Mucosa of stomach (tissue), 1 donor: ENCODE data around the gene ALK.

Source experiments
- H3K27me3 ChIP-seq: one replicate; pipeline ENCODE4 v1.7.0; 2013; ENCODE audit warnings: mild to moderate bottlenecking, low read length; ENCODE audit not compliant: control insufficient read depth, insufficient read depth
- H3K36me3 ChIP-seq: one replicate; pipeline ENCODE4 v1.7.0; 2013; ENCODE audit warnings: low read length; ENCODE audit not compliant: control insufficient read depth, insufficient read depth
- H3K4me1 ChIP-seq: one replicate; pipeline ENCODE4 v1.7.0; 2013; ENCODE audit warnings: mild to moderate bottlenecking, low read length; ENCODE audit not compliant: control insufficient read depth, insufficient read depth
- H3K4me3 ChIP-seq: one replicate; pipeline ENCODE4 v1.7.0; 2013; ENCODE audit warnings: low read length
- H3K9ac ChIP-seq: one replicate; pipeline ENCODE4 v1.7.0; 2013; ENCODE audit warnings: mild to moderate bottlenecking, low read length, moderate library complexity
- H3K9me3 ChIP-seq: one replicate; pipeline ENCODE4 v1.7.0; 2013; ENCODE audit warnings: mild to moderate bottlenecking, low read length, moderate library complexity; ENCODE audit not compliant: control insufficient read depth
- donor health status: Pancreatic carcinoma.

ALK gene

GRCh38 chr2:29222381-29223179 is 698.8 kb downstream of the ALK start:
- Histone ChIP-seq H3K27me3 (peaks cover 9% of the 10 kb centered on the region), H3K9ac (no peak overlapping the region), H3K4me1 (no peaks in the 10 kb centered on the region), H3K36me3 (no peaks in the 10 kb centered on the region), H3K4me3 (no peak overlapping the region), H3K9me3 (no peaks in the 10 kb centered on the region)

GRCh38 chr2:29220506-29221270 is 700.7 kb downstream of the ALK start:
- no peaks in the 10 kb centered on the region for H3K4me1 ChIP-seq
- peaks cover 2% of the 10 kb centered on the region for H3K27me3 ChIP-seq
- no peak overlapping the region for H3K9ac ChIP-seq
- no peaks in the 10 kb centered on the region for H3K9me3 ChIP-seq
- no peaks in the 10 kb centered on the region for H3K36me3 ChIP-seq
- no peak overlapping the region for H3K4me3 ChIP-seq

- Histone ChIP-seq H3K4me1 (no peaks in the 10 kb centered on the region), H3K27me3 (peaks cover 2% of the 10 kb centered on the region), H3K36me3 (no peaks in the 10 kb centered on the region)
These were observed 702.0 kb downstream of the ALK start for GRCh38 chr2:29219374-29219773.

DNA sequence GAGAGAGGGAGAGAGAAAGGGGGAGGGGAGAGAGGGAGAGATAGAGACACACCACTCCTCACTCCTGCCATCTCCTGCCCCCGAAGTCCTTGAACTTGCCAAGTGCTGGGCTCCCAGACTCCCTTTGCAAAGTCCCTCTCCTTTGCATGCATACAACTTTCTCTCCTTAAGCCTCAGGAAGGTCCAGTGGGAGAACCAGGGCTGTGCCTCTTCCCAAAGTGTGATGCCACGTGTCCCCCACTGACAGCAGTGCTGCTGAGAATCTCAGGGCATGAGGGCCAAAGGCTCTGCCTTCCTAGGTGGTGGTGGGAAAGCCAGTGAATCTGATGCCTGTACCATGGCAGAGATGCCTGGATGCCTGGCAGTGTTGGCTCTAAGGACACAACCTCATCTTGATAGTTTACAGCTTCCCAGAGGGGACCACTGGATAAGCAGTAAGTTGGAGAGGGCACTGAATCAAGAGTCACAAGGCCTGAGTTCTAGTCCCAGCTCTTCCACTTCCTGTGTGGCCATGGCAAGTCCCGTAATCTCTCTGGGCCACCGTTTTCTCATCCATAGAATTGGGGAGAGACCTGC is 702.7 kb downstream of the ALK start:
- H3K36me3 ChIP-seq: no peaks in the 10 kb centered on the region
- no peak overlapping the region for H3K4me3 ChIP-seq
- H3K27me3 ChIP-seq: peaks cover 2% of the 10 kb centered on the region
- H3K4me1 ChIP-seq: no peaks in the 10 kb centered on the region
- no peak overlapping the region for H3K9ac ChIP-seq
- H3K9me3 ChIP-seq: no peaks in the 10 kb centered on the region

More at GRCh38 chr2:29219374-29219773, 702.0 kb downstream of the ALK start:
- H3K4me3 ChIP-seq: no peak overlapping the region
- no peaks in the 10 kb centered on the region for H3K9me3 ChIP-seq
- no peak overlapping the region for H3K9ac ChIP-seq

DNA sequence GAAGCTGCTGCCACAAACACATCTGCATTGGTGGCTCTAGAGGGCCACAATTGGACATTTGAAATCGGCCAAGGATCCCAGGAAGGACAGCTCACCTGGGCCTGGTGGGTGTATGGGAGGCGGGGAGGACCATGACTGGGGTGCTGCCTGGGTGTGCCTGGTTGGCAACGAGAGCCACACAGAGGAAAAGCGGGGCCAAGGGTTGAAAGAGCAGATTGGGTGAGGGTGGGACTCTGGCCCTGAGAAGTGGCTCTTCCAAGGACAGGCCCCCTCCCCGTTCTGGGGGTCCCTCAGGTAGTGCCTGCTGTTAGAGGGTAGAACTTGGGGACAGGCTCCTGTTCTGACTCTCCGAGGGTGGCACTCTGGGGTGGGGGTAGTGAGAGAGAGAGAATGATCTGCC is 703.3 kb downstream of the ALK start:
- no peak overlapping the region for H3K4me3 ChIP-seq
- no peaks in the 10 kb centered on the region for H3K4me1 ChIP-seq
- H3K36me3 ChIP-seq: no peaks in the 10 kb centered on the region
- no peak overlapping the region for H3K9ac ChIP-seq
- H3K27me3 ChIP-seq: peaks cover 2% of the 10 kb centered on the region
- no peaks in the 10 kb centered on the region for H3K9me3 ChIP-seq

DNA sequence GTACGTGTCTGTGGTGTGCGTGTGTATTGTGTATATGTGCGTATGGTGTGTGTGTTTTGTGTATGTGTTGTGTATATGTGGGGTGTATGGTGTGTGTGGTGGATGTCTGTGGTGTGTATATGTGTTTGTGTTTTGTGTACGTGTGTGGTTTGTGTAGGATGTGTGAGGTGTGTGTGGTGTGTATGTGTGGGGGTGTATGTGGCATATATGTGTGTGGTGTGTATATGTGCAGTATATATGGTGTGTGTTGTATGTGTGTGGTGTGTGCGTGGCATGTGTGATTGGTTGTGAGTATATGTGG is 704.8 kb downstream of the ALK start:
- no peaks in the 10 kb centered on the region for H3K4me1 ChIP-seq
- peaks cover 2% of the 10 kb centered on the region for H3K27me3 ChIP-seq
- H3K4me3 ChIP-seq: no peak overlapping the region
- no peaks in the 10 kb centered on the region for H3K36me3 ChIP-seq
- no peaks in the 10 kb centered on the region for H3K9me3 ChIP-seq
- H3K9ac ChIP-seq: no peak overlapping the region

DNA sequence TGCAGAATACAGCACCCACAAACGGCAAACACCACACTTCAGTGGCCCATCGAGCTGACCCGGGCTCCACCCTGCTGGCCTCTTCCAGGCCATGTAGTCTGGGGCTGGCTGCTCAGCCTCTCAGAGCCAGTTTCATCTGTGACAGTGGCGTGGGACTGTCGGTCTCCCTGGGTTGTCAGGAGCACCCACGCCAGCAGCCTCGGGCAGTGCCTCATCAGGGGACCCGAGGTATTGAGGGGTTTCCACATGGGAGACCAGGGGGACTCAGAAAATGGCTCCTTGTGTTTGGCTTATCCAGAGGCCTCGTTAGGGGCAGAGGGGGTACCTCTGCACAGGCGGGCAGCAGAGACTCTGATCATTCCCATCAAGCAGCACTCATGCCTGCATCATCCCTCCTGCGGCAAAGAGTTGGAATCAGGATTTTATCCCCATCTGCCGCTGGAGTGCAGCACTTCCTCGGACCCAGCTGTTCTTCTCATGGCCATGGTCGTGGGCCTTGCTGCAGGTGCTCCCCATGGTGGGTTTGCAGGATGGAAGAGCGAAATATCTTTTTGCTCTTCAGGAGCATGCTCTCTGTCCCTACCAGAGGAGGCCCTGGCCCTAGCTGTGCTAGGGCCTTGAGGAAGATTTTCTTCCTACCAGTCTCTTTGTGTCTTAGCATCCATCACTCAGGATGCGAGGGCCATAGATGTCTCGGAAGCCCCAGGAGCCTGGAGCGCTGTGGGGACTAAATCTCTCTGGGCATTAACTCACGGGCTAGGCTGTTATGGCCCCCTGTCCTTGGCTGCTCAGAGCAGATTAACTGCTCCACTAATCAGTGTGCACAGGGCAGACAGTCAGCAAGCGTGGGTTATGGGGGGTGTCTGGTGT is 705.4 kb downstream of the ALK start:
- no peaks in the 10 kb centered on the region for H3K9me3 ChIP-seq
- H3K4me3 ChIP-seq: no peak overlapping the region
- no peaks in the 10 kb centered on the region for H3K36me3 ChIP-seq
- H3K27me3 ChIP-seq: peaks cover under 1% of the 10 kb centered on the region
- H3K4me1 ChIP-seq: no peaks in the 10 kb centered on the region
- no peak overlapping the region for H3K9ac ChIP-seq

GRCh38 chr2:29215073-29215472 is 706.3 kb downstream of the ALK start:
- H3K36me3 ChIP-seq: no peaks in the 10 kb centered on the region
- no peak overlapping the region for H3K4me3 ChIP-seq
- H3K27me3 ChIP-seq: no peaks in the 10 kb centered on the region
- H3K9ac ChIP-seq: no peak overlapping the region
- H3K9me3 ChIP-seq: no peaks in the 10 kb centered on the region
- no peaks in the 10 kb centered on the region for H3K4me1 ChIP-seq

GRCh38 chr2:29213888-29214291 is 707.5 kb downstream of the ALK start:
- H3K4me1 ChIP-seq: no peaks in the 10 kb centered on the region
- H3K9ac ChIP-seq: no peak overlapping the region
- no peaks in the 10 kb centered on the region for H3K27me3 ChIP-seq
- no peaks in the 10 kb centered on the region for H3K36me3 ChIP-seq
- no peak overlapping the region for H3K4me3 ChIP-seq
- no peaks in the 10 kb centered on the region for H3K9me3 ChIP-seq

DNA sequence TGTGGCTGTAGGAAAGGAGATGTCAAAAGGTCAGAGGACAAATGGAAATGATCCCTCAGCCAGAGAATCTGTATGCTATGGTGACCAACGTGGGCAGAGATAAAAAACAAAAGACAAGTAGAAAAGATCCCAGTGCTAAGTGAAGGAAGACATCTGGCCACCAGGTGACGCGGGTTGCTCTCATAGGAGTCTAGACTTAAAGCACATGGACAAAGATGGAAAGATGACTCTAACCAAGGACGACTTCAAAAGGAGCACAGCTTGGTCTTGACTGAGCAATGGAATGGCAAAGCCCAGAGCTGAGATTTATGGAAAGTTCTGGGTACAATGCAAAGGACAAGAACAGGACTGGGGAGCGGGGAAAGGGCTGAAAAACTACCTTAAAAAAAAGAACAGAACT is 709.4 kb downstream of the ALK start:
- H3K4me3 ChIP-seq: no peak overlapping the region
- no peaks in the 10 kb centered on the region for H3K4me1 ChIP-seq
- H3K27me3 ChIP-seq: no peaks in the 10 kb centered on the region
- no peaks in the 10 kb centered on the region for H3K36me3 ChIP-seq
- no peak overlapping the region for H3K9ac ChIP-seq
- no peaks in the 10 kb centered on the region for H3K9me3 ChIP-seq

DNA sequence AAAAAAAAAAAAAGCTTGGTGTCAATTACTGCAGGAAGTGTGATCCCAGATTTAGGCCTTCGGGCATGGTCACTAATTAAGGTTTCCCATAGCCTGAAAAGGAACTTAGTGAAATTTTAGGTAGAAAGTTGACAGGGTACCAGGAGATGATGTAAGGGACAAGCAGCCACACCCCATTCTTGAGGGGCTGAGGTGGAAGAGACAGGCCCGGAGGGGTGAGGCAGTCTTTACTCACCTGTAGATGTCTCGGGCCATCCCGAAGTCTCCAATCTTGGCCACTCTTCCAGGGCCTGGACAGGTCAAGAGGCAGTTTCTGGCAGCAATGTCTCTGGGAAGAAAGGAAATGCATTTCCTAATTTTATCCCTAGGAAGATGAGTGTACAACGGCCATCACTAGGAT is 711.8 kb downstream of the ALK start:
- H3K4me1 ChIP-seq: no peaks in the 10 kb centered on the region
- H3K9ac ChIP-seq: no peak overlapping the region
- no peaks in the 10 kb centered on the region for H3K27me3 ChIP-seq
- H3K4me3 ChIP-seq: no peak overlapping the region
- no peaks in the 10 kb centered on the region for H3K9me3 ChIP-seq
- H3K36me3 ChIP-seq: no peaks in the 10 kb centered on the region
